ENCODE results near the gene TXLNB.
A peak's percentile ranks its signal among the peaks of the same experiment; 100 is the strongest.

Gene TXLNB

GRCh38 chr6:139291813-139292619, at the start of gene TXLNB:
TSS of gene TXLNB (minus strand) at chr6:139291998. CDS start at chr6:139288899, 3,099 bp downstream.
- peak; percentile 92 for DNase-seq (ENCODE audit: low read depth, low spot score)
- peak within 1 kb of the TSS; percentile 25 for H3K4me3 ChIP-seq (ENCODE audit: low read depth, low read length)
- in situ Hi-C loops (cut with HindIII; ENCODE audit: low sequenced_read_pairs) = no loop called here
- TF ChIP-seq CTCF (IDR thresholded peaks at IDR 0.05; ENCODE audit: low read depth, low read length) = no peak

- in situ Hi-C loops (cut with HindIII; ENCODE audit: low sequenced_read_pairs) = no loop called here
- no peak overlapping the region for H3K4me3 ChIP-seq (ENCODE audit: low read depth, low read length)
- DNase-seq (ENCODE audit: low read depth, low spot score) = no peak
- TF ChIP-seq CTCF (IDR thresholded peaks at IDR 0.05; ENCODE audit: low read depth, low read length) = no peak
These were observed 49.3 kb upstream of the TXLNB start for GRCh38 chr6:139341060-139341459.

GRCh38 chr6:139338795-139339194, 47.0 kb upstream of the TXLNB start:
- no peak overlapping the region for H3K4me3 ChIP-seq (ENCODE audit: low read depth, low read length)
- in situ Hi-C loops (cut with HindIII; ENCODE audit: low sequenced_read_pairs) = no loop called here
- TF ChIP-seq CTCF (IDR thresholded peaks at IDR 0.05; ENCODE audit: low read depth, low read length) = no peak
- DNase-seq (ENCODE audit: low read depth, low spot score) = peak; percentile 32

- TF ChIP-seq CTCF (IDR thresholded peaks at IDR 0.05; ENCODE audit: low read depth, low read length) = no peak
- in situ Hi-C loops (cut with HindIII; ENCODE audit: low sequenced_read_pairs) = no loop called here
- no peak overlapping the region for H3K4me3 ChIP-seq (ENCODE audit: low read depth, low read length)
- no peak for DNase-seq (ENCODE audit: low read depth, low spot score)
These were observed 46.0 kb upstream of the TXLNB start for GRCh38 chr6:139337830-139338229.

- TF ChIP-seq CTCF (IDR thresholded peaks at IDR 0.05; ENCODE audit: low read depth, low read length) = no peak
- in situ Hi-C loops (cut with HindIII; ENCODE audit: low sequenced_read_pairs) = no loop called here
- no peak for DNase-seq (ENCODE audit: low read depth, low spot score)
- no peak overlapping the region for H3K4me3 ChIP-seq (ENCODE audit: low read depth, low read length)
These were observed 45.2 kb upstream of the TXLNB start for GRCh38 chr6:139337001-139337400.

GRCh38 chr6:139336488-139336887, 44.7 kb upstream of the TXLNB start:
- DNase-seq (ENCODE audit: low read depth, low spot score) = peak; percentile 47
- TF ChIP-seq CTCF (IDR thresholded peaks at IDR 0.05; ENCODE audit: low read depth, low read length) = no peak
- no peak overlapping the region for H3K4me3 ChIP-seq (ENCODE audit: low read depth, low read length)
- in situ Hi-C loops (cut with HindIII; ENCODE audit: low sequenced_read_pairs) = no loop called here

Measured in astrocyte of the spinal cord (primary cell).